GM21619 (cell line): Measurements from ENCODE around the gene ABCC10.
"Not testable (repeated sequence)": the region's sequence is repeated elsewhere in the genome, so short reads cannot be mapped to it uniquely, and the experiment has no call there.

Source experiments
- ATAC-seq: cut with Tn5 transposase; IDR thresholded peaks from one replicate; pipeline ENCODE4 v1.9.1; 2021; ENCODE audit not compliant: unreplicated experiment

The ABCC10 gene, protein sequence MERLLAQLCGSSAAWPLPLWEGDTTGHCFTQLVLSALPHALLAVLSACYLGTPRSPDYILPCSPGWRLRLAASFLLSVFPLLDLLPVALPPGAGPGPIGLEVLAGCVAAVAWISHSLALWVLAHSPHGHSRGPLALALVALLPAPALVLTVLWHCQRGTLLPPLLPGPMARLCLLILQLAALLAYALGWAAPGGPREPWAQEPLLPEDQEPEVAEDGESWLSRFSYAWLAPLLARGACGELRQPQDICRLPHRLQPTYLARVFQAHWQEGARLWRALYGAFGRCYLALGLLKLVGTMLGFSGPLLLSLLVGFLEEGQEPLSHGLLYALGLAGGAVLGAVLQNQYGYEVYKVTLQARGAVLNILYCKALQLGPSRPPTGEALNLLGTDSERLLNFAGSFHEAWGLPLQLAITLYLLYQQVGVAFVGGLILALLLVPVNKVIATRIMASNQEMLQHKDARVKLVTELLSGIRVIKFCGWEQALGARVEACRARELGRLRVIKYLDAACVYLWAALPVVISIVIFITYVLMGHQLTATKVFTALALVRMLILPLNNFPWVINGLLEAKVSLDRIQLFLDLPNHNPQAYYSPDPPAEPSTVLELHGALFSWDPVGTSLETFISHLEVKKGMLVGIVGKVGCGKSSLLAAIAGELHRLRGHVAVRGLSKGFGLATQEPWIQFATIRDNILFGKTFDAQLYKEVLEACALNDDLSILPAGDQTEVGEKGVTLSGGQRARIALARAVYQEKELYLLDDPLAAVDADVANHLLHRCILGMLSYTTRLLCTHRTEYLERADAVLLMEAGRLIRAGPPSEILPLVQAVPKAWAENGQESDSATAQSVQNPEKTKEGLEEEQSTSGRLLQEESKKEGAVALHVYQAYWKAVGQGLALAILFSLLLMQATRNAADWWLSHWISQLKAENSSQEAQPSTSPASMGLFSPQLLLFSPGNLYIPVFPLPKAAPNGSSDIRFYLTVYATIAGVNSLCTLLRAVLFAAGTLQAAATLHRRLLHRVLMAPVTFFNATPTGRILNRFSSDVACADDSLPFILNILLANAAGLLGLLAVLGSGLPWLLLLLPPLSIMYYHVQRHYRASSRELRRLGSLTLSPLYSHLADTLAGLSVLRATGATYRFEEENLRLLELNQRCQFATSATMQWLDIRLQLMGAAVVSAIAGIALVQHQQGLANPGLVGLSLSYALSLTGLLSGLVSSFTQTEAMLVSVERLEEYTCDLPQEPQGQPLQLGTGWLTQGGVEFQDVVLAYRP (N-terminal part only)

DNA sequence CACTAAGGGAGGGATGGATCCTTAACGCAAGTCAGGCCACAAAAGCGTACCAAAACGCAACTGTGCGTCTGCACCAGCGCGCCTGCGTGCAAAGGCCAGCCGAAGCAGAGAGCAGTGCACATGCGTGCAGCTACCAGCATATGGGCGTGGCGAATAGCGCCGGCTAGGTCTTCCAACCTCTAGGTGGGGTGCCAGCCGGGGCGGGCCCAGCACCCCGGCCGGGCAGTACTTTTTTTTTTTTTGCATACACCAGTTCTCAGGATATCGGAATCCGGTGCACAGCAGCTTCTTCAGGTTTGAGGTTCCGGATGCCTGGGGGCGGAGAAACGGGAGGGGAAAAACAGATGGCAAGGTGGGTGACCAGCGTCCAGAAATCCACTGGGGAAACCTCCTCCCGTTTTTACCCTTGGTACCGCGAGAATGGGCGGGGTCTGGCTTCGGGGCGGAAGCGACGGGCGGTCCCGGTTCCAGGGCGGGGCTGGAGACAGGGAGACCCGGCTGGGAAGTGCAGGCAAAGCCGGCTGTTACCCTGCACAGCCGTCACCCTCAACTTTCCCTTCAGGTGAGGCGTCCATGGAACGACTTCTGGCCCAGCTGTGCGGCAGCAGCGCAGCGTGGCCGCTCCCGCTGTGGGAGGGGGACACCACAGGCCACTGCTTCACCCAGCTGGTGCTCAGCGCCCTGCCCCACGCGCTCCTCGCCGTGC is at the start of gene ABCC10:
Gene ABCC10, plus strand, starts transcription at position 136 of the 706 bp plus-strand sequence. Its CDS starts 438 bp downstream, at position 574.
- ATAC-seq: peak; percentile 93

DNA sequence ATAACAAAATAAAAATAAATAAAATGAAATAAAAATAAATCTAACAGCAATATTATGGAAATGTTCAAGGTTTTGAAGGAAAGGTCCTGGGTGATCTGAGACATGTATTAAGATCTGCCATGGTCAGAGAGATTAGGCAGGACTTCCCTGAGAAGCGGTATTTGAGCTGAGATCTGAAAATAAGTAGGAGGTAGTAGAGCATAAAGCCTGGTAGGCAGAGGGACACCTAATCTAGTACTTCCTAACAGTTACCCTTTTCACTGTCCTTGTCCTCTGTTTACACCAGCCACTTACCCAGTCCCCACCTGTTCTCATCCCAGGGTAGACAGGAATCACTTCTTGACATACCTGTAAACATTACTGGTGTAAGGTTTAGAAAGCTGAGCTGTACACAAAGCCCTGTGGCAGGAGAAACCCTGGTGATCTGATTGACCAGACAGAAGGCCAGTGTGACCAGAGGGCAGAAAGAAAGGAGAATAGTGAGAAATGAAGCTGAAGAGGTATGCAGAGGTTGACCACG is 49.6 kb upstream of the ABCC10 start:
- no peak for ATAC-seq

DNA sequence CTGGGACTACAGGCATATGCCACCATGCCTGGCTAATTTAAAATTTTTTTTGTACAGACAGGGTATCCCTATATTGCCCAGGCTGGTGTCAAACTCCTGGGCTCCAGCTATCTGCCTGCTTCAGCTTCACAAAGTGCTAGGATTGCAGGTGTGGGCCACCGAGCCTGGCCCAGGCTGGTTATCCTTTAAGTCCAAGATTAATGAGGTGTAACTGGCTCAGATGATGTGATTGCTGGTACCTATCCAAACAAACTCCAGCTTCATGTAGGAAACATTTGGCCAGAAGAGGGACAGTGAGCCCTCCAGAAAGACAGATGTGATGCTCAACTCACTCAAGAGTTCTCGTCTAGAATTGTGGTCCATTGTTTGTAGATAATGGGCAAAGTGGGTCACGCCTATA is 48.7 kb upstream of the ABCC10 start:
- no peak for ATAC-seq

DNA sequence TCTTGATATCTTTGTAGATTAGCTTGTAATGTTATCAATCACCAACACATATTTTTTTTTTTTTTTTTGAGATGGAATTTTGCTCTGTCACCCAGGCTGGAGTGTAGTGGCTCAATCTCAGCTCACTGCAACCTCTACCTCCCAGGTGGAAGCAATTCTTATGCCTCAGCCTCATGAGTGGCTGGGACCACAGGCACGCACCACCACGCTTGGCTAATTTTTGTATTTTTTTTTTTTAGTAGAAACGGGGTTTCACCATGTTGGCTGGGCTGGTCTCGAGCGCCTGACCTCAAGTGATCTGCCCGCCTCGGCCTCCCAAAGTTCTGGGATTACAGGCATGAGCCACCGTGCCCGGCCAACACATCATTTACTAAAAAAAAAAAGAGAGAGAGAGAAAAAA is 46.5 kb upstream of the ABCC10 start:
- not testable (repeated sequence) for ATAC-seq

DNA sequence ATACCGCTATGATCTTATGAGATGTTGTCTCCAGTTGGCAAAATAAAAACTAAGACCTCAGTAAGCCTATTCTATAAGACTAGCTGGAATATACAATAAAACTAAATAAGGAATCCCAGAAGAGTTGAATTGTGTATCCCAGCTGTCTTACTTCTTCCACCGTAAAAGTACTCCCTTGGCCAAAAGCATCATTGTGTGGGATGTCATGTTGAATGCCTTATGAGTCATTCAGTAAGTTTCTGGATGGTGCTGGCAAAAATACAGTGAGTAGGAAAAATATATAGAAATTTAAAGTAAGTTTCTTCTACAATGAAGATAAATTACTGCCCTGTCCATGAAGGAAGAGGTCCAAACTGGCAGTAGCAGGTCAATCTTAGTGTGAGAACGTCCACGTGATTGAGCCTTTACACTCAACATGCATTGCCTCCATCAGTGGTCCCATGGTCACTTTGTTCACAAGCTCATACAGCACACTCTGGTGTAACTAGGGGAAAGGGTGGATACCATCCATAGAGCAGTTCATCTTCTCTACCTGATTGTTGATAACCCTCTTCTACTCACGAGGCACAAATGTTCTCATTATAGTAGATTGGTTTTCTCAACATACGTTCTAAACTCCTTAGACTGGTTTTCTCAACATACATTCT is 44.2 kb upstream of the ABCC10 start:
- ATAC-seq: no peak

DNA sequence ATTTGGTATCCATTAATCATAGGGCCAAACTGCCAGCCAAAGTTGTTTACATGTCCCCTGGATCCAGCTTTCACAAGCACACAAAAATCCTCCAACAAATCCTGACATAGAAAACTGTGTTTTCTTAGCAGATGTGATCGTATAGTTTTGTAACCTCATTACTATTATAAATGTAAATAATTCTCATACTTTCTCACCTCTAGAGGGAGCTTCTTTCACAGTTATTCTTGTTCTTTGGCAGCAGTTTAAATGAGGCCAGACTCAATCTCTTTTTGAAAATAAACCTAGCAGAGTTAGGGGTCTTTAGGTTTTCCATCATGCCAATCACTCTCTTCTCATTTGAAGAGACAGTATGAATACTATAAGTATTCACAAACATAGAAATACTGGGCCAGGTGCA is 40.8 kb upstream of the ABCC10 start:
- ATAC-seq: no peak

DNA sequence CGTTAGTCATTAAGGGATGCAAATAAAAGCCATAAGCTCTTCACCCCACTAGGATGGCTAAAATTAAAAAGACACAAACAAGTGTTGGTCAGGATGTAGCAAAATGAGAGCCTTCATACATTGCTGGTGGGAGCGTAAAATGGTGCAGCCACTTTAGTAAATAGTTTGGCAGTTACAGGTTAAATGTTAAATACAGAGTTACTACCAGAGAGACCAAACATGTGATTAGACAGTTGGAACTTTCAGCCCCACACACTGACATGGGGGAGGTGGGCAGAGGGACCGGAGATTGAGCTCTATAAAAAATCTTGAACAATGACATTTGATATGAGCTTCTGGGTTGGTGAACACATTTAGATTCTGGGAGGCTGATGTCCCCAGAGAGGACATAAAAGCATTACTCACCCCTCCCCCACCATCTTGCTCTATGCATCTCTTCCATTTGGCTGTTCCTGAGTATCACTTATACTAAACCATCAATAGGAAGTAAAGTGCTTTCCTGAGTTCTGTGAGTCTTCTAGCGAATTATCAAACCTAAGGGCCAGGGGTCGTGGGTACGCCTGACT is 37.5 kb upstream of the ABCC10 start:
- ATAC-seq: no peak

DNA sequence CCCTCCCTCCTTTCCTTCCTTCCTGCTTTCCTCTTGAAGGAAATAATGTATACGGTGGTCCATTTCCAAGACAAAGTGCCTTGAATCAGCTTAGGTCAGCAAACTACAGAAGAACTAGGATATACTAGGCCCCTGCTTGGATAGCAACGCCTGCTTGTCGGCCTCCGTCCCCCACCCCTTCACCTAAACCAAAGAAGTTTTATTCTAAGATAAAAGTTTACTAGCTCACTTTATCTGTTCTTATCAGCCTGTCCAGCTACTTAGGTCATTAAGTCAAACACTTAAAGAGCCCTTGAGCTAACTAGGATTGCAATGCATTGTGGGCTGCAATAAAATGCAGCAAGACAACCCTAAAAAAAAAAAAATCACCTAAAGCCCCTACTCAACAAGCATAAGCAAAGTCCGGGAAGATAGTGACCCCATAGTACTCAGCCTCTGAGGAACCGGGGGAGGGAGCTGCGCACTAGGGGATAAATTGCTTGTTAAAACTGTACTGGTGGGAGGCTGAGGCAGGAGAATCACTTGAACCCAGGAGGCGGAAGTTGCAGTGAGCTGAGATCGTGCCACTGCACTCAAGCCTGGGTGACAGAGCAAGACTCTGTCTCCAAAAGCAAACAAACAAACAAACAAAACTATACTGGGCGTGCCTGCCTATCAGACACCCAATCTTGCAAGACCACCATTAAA is 36.4 kb upstream of the ABCC10 start:
- ATAC-seq: not testable (repeated sequence)

DNA sequence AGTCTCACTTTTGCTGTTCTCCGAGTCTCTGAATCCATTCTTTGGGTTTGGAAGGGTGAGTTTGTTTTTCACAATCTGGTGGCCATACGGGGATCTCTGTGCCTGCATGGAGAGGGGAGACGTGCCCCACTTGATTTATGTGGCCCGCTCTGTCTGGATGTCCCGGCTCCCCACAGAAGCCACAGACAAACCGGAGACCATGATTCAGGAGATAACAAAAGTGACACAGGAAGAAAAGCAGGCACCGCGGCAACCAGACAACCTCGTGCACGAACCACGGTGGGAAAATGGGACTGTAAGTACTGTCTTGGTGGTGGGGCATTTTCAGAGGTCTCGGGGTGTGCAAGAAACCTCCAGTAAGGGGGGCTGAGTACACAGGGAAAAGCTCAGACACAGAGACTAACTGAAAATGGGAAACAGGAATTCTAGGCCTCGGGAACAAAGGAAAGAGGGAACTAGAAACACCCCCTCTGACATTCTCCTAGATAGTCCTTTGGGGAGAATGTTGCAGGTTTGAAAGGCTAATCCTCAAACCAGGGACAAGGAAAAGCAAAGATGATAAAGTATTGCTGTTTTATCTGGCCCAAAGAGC is 35.8 kb upstream of the ABCC10 start:
- ATAC-seq: no peak

DNA sequence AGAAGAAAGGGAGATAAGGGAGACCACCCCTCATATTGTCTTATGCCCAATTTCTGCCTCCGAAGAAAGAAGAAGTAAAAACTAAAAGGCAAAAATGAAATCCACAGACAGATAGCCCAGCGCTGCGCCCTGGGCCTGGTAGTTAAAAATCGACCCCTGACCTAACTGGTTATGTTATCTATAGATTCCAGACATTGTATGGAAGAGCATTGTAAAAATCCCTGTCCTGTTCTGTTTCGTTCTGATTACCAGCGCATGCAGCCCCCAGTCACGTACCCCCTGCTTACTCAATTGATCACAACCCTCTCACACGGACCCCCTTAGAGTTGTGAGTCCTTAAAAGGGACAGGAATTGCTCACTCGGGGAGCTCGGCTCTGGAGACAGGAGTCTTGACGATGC is 34.2 kb upstream of the ABCC10 start:
- not testable (repeated sequence) for ATAC-seq

DNA sequence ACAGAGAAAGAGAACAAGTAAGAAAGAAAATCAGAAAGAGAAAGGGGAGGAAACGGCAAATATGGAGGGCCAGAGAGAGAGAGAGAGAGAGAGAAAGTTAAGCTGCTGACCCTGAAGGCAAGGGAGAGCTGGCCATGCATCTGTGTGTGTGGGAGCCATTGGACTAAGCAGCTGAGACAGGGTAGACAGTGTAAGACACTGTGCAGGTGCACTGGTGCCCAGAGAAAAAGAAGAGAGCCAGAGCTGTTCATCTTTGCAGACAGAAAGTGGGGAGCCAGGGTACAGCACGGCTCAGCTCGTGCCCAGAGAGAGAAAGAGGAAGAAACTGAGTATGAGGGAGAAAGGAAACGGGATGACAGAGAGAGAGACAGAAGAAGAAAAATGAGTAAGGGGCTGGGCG is 33.7 kb upstream of the ABCC10 start:
- ATAC-seq: no peak

DNA sequence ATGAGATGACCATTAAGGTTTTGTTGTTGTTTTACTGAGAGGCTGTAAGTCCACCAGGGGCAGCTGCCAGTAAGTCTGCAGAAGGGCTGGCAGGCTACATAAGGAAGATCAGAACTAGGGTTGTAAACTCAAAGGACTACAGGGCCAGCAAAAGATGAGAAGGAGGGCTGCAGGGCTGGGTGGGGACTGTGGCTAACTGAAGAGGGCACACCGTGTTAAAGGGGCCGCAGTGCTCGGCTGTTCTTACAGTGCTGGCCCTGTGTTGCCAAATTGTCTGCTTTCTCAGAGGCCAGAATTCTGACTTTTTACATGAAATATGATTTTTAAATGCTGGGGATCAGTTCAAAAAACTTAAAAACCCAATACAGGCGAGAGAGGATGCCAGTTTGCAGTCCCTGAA is 32.4 kb upstream of the ABCC10 start:
- ATAC-seq: no peak

DNA sequence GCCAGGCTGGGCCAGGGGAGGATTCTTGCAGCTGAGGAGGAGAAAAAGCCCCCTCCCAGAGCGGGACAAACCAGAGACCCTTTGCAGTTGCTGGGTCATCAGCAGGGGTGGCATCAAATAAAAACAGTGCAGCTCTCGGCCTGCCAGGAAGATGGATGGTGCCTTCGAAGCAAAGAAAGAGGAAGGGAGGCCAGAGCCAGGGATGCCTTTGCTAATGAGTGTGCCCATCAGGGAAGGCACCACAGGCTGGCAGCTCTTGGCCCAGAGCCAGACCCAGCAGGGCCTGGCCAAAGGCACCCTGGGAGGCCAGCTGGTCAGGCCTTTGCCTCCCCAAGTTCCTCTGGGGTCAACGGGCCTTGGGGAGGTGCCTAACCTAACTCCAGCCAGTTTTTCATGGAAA is 31.6 kb upstream of the ABCC10 start:
- ATAC-seq: no peak

DNA sequence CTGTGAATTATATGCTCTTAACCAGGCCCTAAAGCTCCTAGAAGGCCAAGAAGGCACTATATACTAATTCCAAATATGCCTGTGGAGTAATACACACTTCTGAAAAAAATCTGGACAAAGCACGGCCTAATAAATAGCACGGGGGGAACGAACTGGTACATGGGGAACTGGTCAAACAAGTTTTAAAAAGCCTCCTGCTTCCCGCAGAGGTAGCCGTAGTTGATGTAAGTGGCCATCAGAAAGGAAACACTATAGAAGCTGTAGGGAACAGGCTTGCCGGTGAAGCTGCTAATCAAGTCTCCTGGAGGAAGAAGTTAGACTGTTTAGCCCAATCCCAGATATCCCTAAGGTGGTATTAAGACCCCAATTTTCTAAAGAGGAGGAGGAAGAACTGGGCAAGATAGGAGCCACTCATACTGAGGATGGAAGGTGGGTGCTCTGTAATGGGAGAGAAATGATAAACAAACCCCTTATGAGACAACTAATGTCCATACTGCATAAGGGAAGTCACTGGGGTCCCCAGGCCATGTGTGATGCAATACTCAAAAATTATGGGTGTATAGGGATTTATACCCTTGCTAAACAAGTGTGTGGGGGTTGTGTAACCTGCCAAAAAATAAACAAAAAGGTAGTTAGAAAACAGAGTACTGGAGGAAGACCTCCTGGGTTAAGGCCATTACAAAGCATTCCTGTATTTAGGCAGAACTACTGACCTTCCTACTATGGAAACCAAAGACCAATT is 30.8 kb upstream of the ABCC10 start:
- ATAC-seq: no peak

DNA sequence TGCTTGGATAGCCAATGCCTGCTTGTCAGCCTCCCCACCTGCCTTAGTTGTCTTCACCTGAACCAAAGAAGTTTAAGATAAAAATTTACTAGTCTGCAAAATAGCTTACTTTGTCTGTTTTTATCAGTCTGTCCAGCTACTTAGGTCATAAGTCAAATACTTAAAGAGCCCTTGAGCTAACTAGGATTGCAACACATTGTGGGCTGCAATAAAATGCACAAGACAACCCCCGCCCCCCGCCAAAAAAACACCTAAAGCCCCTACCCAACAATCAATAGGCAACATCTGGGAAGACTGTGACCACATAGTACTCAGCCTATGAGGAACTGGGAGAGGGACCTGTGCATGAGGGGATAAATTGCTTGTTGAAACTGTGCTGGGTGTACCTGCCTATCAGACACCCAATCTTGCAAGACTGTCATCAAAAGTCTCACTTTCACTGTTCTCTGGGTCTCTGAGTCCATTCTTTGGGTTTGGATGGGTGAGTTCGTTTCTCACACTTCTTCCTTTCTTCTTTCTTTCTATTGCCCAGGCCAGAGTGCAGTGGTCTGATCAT is 27.3 kb upstream of the ABCC10 start:
- no peak for ATAC-seq

DNA sequence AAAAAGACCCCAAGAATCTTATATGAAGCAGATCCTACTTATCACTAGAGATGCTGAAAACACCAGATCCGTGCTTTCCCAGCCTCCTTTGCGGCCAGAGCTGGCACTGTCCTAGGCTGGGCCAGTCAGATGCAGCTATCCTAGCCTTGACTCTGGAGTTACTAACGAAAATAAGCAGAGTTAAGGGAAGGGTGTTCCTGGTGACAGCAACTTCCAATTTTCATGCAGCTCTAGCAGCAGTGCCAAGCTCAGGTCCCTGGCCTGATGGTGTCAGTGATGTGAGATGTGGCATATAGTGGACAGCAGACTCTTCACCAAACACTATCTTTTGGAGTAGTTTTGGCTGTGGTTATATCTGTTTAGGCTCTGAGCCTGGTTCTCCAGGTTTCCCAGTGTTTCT is 25.6 kb upstream of the ABCC10 start:
- ATAC-seq: no peak

DNA sequence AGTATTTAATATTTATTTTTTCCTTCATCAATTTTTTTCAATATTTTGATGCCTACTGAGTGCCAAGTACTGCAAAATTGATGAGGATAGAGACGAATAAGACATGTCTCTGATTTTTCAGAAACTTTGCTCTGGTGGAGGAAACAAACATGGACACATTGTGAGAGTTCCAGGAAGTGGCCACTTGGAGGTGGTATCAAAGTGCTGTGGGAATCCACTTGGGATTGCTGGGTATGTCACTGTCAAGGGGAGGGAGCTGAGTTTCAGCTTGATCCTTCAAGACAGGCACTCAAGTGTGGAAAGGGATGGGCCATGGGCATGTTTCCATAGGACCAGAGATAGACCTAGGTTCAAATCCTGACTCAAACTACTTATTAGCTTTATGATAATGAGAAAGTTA is 24.5 kb upstream of the ABCC10 start:
- ATAC-seq: no peak

DNA sequence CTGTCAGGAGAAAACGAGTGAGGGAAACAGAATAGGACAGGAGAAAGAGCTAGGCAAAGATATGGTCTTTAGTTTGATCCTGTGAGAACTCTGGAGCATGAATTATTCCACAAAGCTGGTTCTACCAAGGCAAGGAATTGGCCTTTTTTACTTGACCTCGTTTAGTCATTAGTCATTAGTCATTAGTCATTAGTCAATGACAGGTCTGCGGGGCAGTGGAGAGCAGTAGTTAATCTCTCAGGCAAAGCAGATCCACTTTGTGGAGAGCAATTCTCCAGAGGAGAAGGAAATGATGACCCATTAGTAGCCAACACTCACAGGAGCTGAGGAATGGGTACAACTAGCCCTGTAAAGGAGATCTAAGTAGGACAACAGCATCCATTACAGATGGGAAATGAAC is 22.0 kb upstream of the ABCC10 start:
- ATAC-seq: no peak
